H9 (cell line): ENCODE data around the gene CCDC150. TPM values are rescaled to one million over a fixed set of nuclear protein-coding genes. Genes with fewer than 3 reads are reported as not detected.

ENCODE experiments used
- DNase-seq: peaks from one replicate; pipeline ENCODE4 v3.0.0-alpha.2; 2017
- H2AFZ ChIP-seq: one replicate; pipeline ENCODE4 v1.6.1; 2013; ENCODE audit warnings: mild to moderate bottlenecking, low read length, control low read depth, moderate library complexity
- H2AK5ac ChIP-seq: 2 replicates; pipeline ENCODE4 v1.6.1; 2013; ENCODE audit warnings: low read length, control low read depth, mixed read lengths; ENCODE audit not compliant: insufficient read length
- H2BK120ac ChIP-seq: one replicate; pipeline ENCODE4 v1.6.1; 2013; ENCODE audit warnings: low read depth, mild to moderate bottlenecking, low read length, control low read depth, inconsistent platforms; ENCODE audit not compliant: poor library complexity, severe bottlenecking
- H2BK12ac ChIP-seq: 2 replicates; pipeline ENCODE4 v1.6.1; 2013; ENCODE audit warnings: low read length, control low read depth, mixed read lengths, low read depth; ENCODE audit not compliant: insufficient read length
- H2BK15ac ChIP-seq: 2 replicates; pipeline ENCODE4 v1.6.1; 2013; ENCODE audit warnings: low read depth, low read length, control low read depth
- H2BK20ac ChIP-seq: one replicate; pipeline ENCODE4 v1.6.1; 2013; ENCODE audit warnings: low read depth, mild to moderate bottlenecking, low read length, control low read depth, inconsistent platforms; ENCODE audit not compliant: poor library complexity, severe bottlenecking
- H2BK5ac ChIP-seq: 2 replicates; pipeline ENCODE4 v1.6.1; 2013; ENCODE audit warnings: low read length, control low read depth, mixed read lengths; ENCODE audit not compliant: insufficient read length
- H3K14ac ChIP-seq: 2 replicates; pipeline ENCODE4 v1.6.1; 2013; ENCODE audit warnings: low read length, control low read depth; ENCODE audit not compliant: insufficient read depth
- H3K18ac ChIP-seq: 2 replicates; pipeline ENCODE4 v1.6.1; 2013; ENCODE audit warnings: low read depth, mild to moderate bottlenecking, mixed read lengths, low read length, control low read depth; ENCODE audit not compliant: insufficient read length
- H3K23ac ChIP-seq: 2 replicates; pipeline ENCODE4 v1.6.1; 2013; ENCODE audit warnings: low read length, control low read depth, mixed read lengths, low read depth; ENCODE audit not compliant: insufficient read length
- H3K23me2 ChIP-seq: 2 replicates; pipeline ENCODE4 v1.6.1; 2013; ENCODE audit warnings: low read depth, mild to moderate bottlenecking, mixed read lengths, low read length, control low read depth; ENCODE audit not compliant: insufficient read length, poor library complexity, severe bottlenecking
- H3K27ac ChIP-seq: 2 replicates; pipeline ENCODE4 v1.5.1; 2013; ENCODE audit warnings: low read length, control low read depth, mixed read lengths, low read depth; ENCODE audit not compliant: insufficient read length
- H3K27me3 ChIP-seq: 2 replicates; pipeline ENCODE4 v1.6.1; 2013; ENCODE audit warnings: low read length, control low read depth, inconsistent platforms; ENCODE audit not compliant: insufficient read depth
- H3K4ac ChIP-seq: 2 replicates; pipeline ENCODE4 v1.6.1; 2013; ENCODE audit warnings: low read depth, mild to moderate bottlenecking, control low read depth, inconsistent platforms, low read length, moderate library complexity
- H3K4me1 ChIP-seq: 2 replicates; pipeline ENCODE4 v1.6.1; 2013; ENCODE audit warnings: low read length, control low read depth, inconsistent platforms; ENCODE audit not compliant: insufficient read depth
- H3K4me2 ChIP-seq: 2 replicates; pipeline ENCODE4 v1.6.1; 2013; ENCODE audit warnings: low read length, control low read depth, mixed read lengths; ENCODE audit not compliant: insufficient read length, insufficient read depth
- H3K56ac ChIP-seq: 2 replicates; pipeline ENCODE4 v1.6.1; 2013; ENCODE audit warnings: low read depth, mild to moderate bottlenecking, mixed read lengths, low read length, control low read depth; ENCODE audit not compliant: insufficient read length
- H3K79me1 ChIP-seq: 2 replicates; pipeline ENCODE4 v1.6.1; 2013; ENCODE audit warnings: low read depth, mild to moderate bottlenecking, moderate library complexity, low read length, control low read depth, inconsistent platforms; ENCODE audit not compliant: insufficient read depth, poor library complexity, severe bottlenecking
- H3K79me2 ChIP-seq: 2 replicates; pipeline ENCODE4 v1.6.1; 2013; ENCODE audit warnings: low read length, control low read depth, inconsistent platforms; ENCODE audit not compliant: insufficient read depth
- H3K9ac ChIP-seq: 2 replicates; pipeline ENCODE4 v1.6.1; 2013; ENCODE audit warnings: low read length, control low read depth, mixed read lengths; ENCODE audit not compliant: insufficient read length; ENCODE audit errors: extremely low read depth
- H3K9me3 ChIP-seq: one replicate; pipeline ENCODE4 v1.6.1; 2013; ENCODE audit warnings: low read depth, low read length, inconsistent platforms; ENCODE audit not compliant: control insufficient read depth
- H3T11ph ChIP-seq: one replicate; pipeline ENCODE4 v1.6.1; 2013; ENCODE audit warnings: mild to moderate bottlenecking, low read length, control low read depth, inconsistent platforms
- H4K20me1 ChIP-seq: one replicate; pipeline ENCODE4 v1.6.1; 2013; ENCODE audit not compliant: control insufficient read depth, insufficient read length, insufficient read depth
- H4K5ac ChIP-seq: 2 replicates; pipeline ENCODE4 v1.6.1; 2013; ENCODE audit warnings: low read depth, mild to moderate bottlenecking, mixed read lengths, low read length, control low read depth; ENCODE audit not compliant: insufficient read length
- H4K8ac ChIP-seq: replicated peaks from 2 replicates; pipeline ENCODE4 v1.6.1; 2013; ENCODE audit warnings: low read length, control low read depth, mixed read lengths, low read depth; ENCODE audit not compliant: insufficient read length
- H4K91ac ChIP-seq: 2 replicates; pipeline ENCODE4 v1.6.1; 2013; ENCODE audit warnings: low read depth, mild to moderate bottlenecking, moderate library complexity, mixed read lengths, low read length, control low read depth; ENCODE audit not compliant: insufficient read length
- H3K27ac Mint-ChIP-seq, 3 experiments: 2 replicates in 2 of 3; 3 replicates in 1 of 3; pipeline ENCODE4 v1.8.0; 2020 to 2021; ENCODE audit warnings: mixed read lengths in 3 of 3, mild to moderate bottlenecking in 1 of 3, moderate library complexity in 1 of 3
- H3K27me3 Mint-ChIP-seq: 2 replicates; pipeline ENCODE4 v1.8.0; 2021; ENCODE audit warnings: low read depth, mild to moderate bottlenecking, moderate library complexity, mixed read lengths
- H3K36me3 Mint-ChIP-seq, 3 experiments: 2 replicates in 2 of 3; 3 replicates in 1 of 3; pipeline ENCODE4 v1.8.0; 2020 to 2021; ENCODE audit warnings: low read depth in 3 of 3, mixed read lengths in 3 of 3; ENCODE audit not compliant: insufficient read depth in 1 of 3
- H3K4me1 Mint-ChIP-seq, 2 experiments: 2 replicates each; pipeline ENCODE4 v1.8.0; 2020; ENCODE audit warnings: mixed read lengths in 2 of 2
- H3K4me3 Mint-ChIP-seq, 2 experiments: 2 replicates in 1 of 2; 3 replicates in 1 of 2; pipeline ENCODE4 v1.8.0; 2020 to 2021; ENCODE audit warnings: mild to moderate bottlenecking in 2 of 2, mixed read lengths in 2 of 2, moderate library complexity in 1 of 2
- H3K9me3 Mint-ChIP-seq, 2 experiments: 2 replicates in 1 of 2; 3 replicates in 1 of 2; pipeline ENCODE4 v1.8.0; 2020; ENCODE audit warnings: mild to moderate bottlenecking in 2 of 2, mixed read lengths in 2 of 2, moderate library complexity in 1 of 2
- CTCF ChIP-seq: fragments of 200-600 bp; sonication (generic); conservative IDR thresholded peaks from 3 replicates; pipeline ENCODE4 v1.8.0; 2021; ENCODE audit warnings: antibody characterized with exemption, mild to moderate bottlenecking
- WGBS: extraction: QIAGEN DNeasy Blood & Tissue Kit; methylation state at CpG from one replicate; pipeline ENCODE4 v1.1.7; 2013; ENCODE audit warnings: missing lambda C conversion rate, low lambda C conversion rate, mixed read lengths; ENCODE audit not compliant: insufficient read length; ENCODE audit errors: extremely low coverage; 5-methylcytosine and 5-hydroxymethylcytosine counted together
- total RNA-seq: library from RNA; stranded (reverse); gene quantifications from 2 replicates; pipeline ENCODE4 v1.2.1, GENCODE V29; 2021

Gene CCDC150
- total RNA-seq, 1 experiment from 2014 or later = 26.2 TPM

- Histone ChIP-seq H3K56ac (no peak overlapping the region), H2BK5ac (no peak overlapping the region), H3K23ac (no peak overlapping the region), H4K20me1 (no peaks in the 10 kb centered on the region), H3K4ac (no peak overlapping the region), H3K27me3 (no peaks in the 10 kb centered on the region), H3K79me2 (peaks cover 17% of the 10 kb centered on the region; the same call in 1 of the 2 replicates), H3K18ac (no peak overlapping the region), H4K5ac (no peak overlapping the region), H3K79me1 (peaks cover 9% of the 10 kb centered on the region), H3K27ac (no peak overlapping the region), H4K8ac (no peak overlapping the region), H3K9me3 (peaks cover 38% of the 10 kb centered on the region), H3T11ph (no peak overlapping the region), H2AK5ac (no peak overlapping the region), H2BK12ac (no peak overlapping the region), H3K23me2 (no peaks in the 10 kb centered on the region), H3K14ac (no peak overlapping the region), H3K4me2 (no peak overlapping the region), H4K91ac (no peak overlapping the region), H3K9ac (no peak overlapping the region), H2AFZ (no peak overlapping the region), H2BK15ac (no peak overlapping the region), H3K4me1 (no peaks in the 10 kb centered on the region), H2BK20ac (no peak overlapping the region), H2BK120ac (no peak overlapping the region)
- no peak for DNase-seq
- Mint-ChIP-seq H3K36me3 (peaks cover 74 to 82% (median 81%) of the 10 kb centered on the region in 3 experiments), H3K27me3 (no peaks in the 10 kb centered on the region), H3K4me3 (no peak overlapping the region), H3K4me1 (peaks cover under 1 to 2% of the 10 kb centered on the region in 2 experiments; a peak in 2 of 4 replicates), H3K27ac (no peak overlapping the region), H3K9me3 (peaks cover 56 to 63% of the 10 kb centered on the region in 2 experiments)
- WGBS = no CpG with 5 or more reads among the region's 4 CpGs
- TF ChIP-seq CTCF = no peak
These were observed 9.7 kb downstream of the CCDC150 start for GRCh38 chr2:196649202-196649601.
